Stromal cell of bone marrow (primary cell): ENCODE measurements around the gene NAA30.
"Not testable (repeated sequence)": the region's sequence is repeated elsewhere in the genome, so short reads cannot be mapped to it uniquely, and the experiment has no call there.

Experiments used
- DNase-seq: peaks from one replicate; pipeline ENCODE4 v3.0.0-alpha.2; 2012; ENCODE audit warnings: low read depth

Gene NAA30

DNA sequence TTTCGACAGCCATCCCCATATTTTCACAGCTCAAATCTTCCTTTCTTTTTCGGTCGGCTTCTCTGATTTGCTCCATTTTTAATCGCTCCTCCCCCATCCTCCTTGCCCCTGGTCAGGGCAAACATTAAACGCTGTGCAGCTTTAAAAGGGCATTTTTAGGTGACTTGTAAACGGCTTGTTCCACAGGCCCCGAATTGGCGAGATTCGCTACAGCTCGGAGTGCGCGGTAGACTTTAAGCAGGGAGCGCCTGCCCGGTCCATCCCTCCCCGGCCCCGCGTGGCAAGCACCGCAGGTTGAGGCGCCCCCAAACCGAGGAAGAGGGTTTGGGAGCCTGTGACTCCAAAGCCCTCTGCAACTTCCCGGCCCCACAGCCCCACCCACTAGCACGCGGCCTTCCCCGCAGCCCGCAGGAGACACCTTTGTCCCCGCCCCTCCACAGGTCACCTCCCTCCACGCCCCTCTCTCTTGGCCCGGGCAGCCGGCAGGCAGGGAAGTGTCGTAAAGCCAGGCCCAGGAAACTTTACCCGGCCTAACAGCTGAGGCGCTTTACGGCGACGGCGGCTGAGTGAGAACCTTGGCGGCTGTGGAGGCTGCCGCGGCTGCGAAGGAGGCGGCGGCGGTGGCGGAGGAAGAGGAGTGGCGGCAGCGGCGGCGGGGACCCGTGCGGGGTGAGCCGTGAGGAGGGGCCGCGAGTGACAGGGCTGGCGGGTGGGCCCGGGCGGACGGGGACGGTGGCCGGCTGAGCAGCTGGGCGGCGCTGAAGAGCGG, at the start of gene NAA30:
Gene NAA30, plus strand, starts transcription at position 550 of the 769 bp plus-strand sequence. CDS start 372 bp downstream, outside the sequence.
- DNase-seq = peak; percentile 90

- not testable (repeated sequence) for DNase-seq
Measured at GRCh38 chr14:57343545-57344297, 46.7 kb upstream of the NAA30 start.

GRCh38 chr14:57345106-57345505, 45.3 kb upstream of the NAA30 start:
- no peak for DNase-seq

DNA sequence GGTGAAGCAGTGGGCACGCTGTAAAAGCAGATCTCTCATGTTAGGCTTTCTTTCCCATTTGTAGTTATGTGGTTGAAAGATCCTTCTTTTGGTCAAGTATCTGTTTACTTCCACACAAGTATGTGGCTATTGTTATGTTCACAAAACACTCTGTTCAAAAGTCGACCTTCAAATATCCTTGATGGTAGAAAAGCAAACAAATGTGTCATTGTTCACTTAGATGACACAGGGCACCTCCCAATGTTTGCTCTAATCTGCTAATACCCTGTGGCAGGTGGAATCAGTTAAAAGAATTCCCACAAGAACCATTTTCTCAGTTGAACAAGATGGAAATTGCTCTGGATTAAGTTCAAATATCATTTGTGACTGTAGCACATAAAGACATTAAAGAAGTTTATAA, 43.6 kb upstream of the NAA30 start:
- DNase-seq = no peak

DNA sequence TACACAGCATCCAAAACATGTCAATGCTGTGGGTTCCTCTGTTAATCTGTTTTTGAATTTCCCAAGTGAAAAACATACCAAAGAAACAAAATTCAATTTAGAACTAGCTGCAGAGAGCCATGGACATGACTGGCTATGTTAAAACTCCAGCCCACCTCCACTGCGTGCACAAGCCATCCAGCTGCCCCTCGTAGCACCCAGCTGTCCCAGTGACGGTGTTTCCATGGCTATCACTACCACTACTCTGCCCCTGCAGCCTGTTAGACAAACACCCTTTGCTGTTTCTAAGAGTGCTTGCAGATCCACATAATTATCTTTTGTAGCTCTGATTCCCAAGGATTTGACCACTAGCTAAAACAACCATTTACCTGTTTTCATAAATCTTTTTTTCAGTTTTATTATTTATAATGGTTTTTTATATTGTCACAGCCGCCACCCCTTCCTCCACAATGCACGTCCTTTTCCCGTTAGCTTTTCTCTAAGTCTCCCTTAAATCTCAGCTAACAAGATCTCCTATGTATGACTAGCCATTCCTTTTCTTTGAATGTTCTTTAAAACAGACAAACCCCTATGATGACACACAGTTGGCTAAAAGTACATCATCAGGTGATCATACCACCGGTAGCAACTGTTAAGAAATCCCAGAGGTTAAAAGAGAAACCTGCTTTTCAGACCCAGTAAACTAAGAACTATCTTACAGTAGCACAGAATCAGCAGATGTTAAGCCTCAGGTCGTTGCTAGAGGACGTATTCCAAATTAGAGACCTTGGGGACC, 37.8 kb upstream of the NAA30 start:
- no peak for DNase-seq

GRCh38 chr14:57355081-57355800, 35.1 kb upstream of the NAA30 start:
- no peak for DNase-seq

- DNase-seq = no peak
Measured at GRCh38 chr14:57362361-57362760, 28.0 kb upstream of the NAA30 start.

DNA sequence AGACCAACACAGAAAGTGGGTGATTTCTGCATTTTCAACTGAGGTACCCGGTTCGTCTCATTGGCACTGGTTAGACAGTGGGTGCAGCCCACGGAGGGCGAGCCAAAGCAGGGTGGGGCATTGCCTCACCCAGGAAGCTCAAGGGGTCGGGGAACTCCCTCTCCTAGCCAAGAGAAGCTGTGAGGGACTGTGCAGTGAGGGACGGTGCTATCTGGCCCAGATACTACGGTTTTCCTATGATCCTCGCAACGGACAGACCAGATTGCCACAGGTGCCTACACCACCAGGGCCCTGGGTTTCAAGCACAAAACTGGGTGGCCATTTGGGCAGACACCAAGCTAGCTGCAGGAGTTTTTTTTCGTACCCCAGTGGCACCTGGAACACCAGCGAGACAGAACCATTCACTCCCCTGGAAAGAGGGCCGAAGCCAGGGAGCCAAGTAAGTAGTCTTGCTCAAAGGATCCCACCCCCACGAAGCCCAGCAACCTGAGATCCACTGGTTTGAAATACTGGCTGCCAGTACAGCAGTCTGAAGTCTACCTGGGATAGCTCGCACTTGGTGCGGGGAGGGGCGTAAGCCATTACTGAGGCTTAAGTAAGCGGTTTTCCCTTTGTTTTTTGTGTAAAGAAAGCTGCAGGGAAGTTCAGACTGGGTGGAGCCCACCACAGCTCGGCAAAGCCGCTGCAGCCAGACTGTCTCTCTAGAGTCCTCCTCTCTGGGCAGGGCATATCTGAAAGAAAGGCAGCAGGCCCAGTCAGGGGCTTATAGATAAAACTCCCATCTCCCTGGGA, 25.5 kb upstream of the NAA30 start:
- DNase-seq = no peak

DNA sequence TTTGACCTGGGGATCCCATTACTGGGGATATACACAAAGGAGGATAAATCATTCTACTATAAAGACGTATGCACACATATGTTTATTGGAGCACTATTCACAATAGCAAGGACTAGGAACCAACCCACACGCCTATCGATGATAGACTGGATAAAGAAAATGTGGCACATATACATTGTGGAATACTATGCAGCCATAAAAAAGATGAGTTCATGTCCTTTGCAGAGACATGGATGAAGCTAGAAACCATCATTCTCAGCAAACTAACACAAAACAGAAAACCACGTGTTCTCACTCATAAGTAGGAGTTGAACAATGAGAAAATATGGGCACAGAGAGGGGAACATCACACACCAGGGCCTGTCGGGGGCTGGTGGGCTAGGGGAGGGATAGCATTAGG, 20.2 kb upstream of the NAA30 start:
- not testable (repeated sequence) for DNase-seq

GRCh38 chr14:57371013-57371412, 19.4 kb upstream of the NAA30 start:
- DNase-seq = no peak

GRCh38 chr14:57375156-57375555, 15.2 kb upstream of the NAA30 start:
- no peak for DNase-seq

DNA sequence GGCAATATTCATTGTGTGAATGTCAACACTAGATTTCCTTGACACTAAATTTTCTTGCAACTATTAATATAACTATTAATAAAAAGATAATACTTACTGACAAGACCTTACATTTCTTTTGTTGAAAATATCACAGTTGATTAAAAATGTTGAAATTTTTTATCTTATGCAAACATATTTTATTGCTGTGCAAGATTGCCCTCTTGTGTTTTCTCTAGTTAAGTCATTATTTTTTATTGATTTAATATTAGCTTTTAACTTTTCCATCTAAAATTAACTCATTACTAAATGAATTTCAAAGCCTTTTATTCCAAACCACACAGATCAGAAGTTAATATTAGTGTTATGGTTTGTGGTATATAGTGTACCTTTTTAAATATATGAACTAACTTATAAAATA, 11.7 kb upstream of the NAA30 start:
- DNase-seq = no peak

DNA sequence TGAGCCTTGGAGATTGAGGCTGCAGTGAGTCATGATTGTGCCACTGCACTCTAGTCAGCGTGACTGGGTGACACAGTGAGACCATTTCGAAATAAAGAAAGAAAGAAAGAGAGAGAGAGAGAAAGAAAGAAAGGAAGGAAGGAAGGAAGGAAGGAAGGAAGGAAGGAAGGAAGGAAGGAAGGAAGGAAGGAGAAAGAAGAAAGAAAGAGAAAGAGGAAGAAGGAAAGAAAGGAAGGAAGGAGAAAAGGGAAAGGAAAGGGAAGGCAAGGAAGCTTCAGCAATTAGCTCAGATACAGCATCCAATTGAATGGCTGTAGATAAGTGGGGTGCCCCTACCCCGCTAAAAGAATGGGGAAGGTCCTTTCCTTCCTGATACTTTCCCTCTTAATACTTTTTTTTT, 9.5 kb upstream of the NAA30 start:
- no peak for DNase-seq

GRCh38 chr14:57382283-57382682, 8.1 kb upstream of the NAA30 start:
- peak; percentile 73 for DNase-seq

GRCh38 chr14:57383125-57383745, 7.2 kb upstream of the NAA30 start:
- no peak for DNase-seq

- DNase-seq = no peak
Measured at GRCh38 chr14:57388067-57388466, 2.3 kb upstream of the NAA30 start.

GRCh38 chr14:57389646-57390036, 745 bp upstream of the NAA30 start:
- DNase-seq = no peak

GRCh38 chr14:57390806-57391516, 575 bp downstream of the NAA30 start:
- DNase-seq = peak; percentile 7

DNA sequence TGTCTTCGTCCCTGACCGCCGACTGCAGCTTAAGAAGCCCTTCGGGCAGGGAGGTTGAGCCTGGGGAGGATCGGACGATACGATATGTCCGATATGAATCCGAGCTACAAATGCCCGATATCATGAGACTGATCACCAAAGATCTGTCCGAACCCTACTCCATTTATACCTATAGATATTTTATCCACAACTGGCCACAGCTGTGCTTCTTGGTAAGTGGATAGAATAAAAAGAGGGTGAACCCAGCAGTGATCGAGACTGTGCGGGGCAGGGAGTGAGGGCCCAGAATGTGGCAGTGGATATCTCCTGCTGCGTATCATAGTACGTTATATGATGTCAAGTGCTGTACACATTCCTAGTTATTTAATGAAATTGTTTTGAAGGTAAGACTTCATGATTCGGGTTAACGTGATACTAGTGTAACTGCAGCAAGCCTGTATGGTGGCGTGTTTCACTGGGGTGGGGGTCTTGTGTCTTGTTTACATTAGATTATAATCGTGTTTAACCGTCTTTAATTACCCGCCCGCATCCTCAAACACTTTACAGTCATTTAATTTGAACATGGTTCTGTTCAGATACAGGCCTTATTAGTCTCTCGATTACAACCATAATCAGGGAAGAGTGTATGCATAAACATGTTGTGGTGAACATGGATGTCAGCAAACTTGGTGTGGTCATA, 1.3 kb downstream of the NAA30 start:
- no peak for DNase-seq
